Measurements from ENCODE around the gene DPEP2.
A peak's percentile ranks its signal among the peaks of the same experiment; 100 is the strongest.
"Not testable (repeated sequence)": the region's sequence is repeated elsewhere in the genome, so short reads cannot be mapped to it uniquely, and the experiment has no call there.

DPEP2 gene

GRCh38 chr16:67998231-67998778, 979 bp downstream of the DPEP2 start:
- H2BK12ac ChIP-seq (ENCODE audit: low read length in 2 of 2); H2BK5ac ChIP-seq (ENCODE audit: low read depth, low read length, poor library complexity, severe bottlenecking); H3K79me1 ChIP-seq (replicated peaks; ENCODE audit: low read length, poor library complexity, severe bottlenecking); H2AFZ ChIP-seq (ENCODE audit: low read depth, low read length); H3K14ac ChIP-seq (ENCODE audit: low read length in 2 of 2); H3K4ac ChIP-seq (ENCODE audit: low read depth in 1 of 2, low read length in 2 of 2); H3K27me3 ChIP-seq (ENCODE audit: control insufficient read depth in 1 of 2, insufficient read depth in 1 of 2, low read length in 2 of 2); H2BK15ac ChIP-seq (ENCODE audit: low read depth, poor library complexity, severe bottlenecking); H3K27ac ChIP-seq (ENCODE audit: low read length, poor library complexity, severe bottlenecking); H3K18ac ChIP-seq (ENCODE audit: low read depth in 1 of 2, low read length in 2 of 2); H3K9me3 ChIP-seq (ENCODE audit: control insufficient read depth, low read length); H3K4me1 ChIP-seq (ENCODE audit: control insufficient read depth, insufficient read depth, low read depth, low read length); H3K9ac ChIP-seq (ENCODE audit: low read length); H3K4me3 ChIP-seq (ENCODE audit: insufficient read depth in 1 of 2, low read depth in 1 of 2, low read length in 2 of 2); H3K4me2 ChIP-seq (ENCODE audit: low read length, poor library complexity, severe bottlenecking); H3K23ac ChIP-seq (ENCODE audit: low read length in 2 of 2); H2BK120ac ChIP-seq (ENCODE audit: low read depth, low read length); H2AK5ac ChIP-seq (ENCODE audit: low read length, severe bottlenecking); H4K8ac ChIP-seq (ENCODE audit: low read length); H3K36me3 ChIP-seq (ENCODE audit: control insufficient read depth in 1 of 2, insufficient read depth in 2 of 2, low read depth in 1 of 2, low read length in 2 of 2); DNase-seq: not testable (repeated sequence)
- H4K91ac ChIP-seq (ENCODE audit: low read length): peak overlapping the region; percentile 27
- WGBS: 96% methylated on average over 28 of the region's 36 CpGs

GRCh38 chr16:67996666-67997065, 2.6 kb downstream of the DPEP2 start:
- Histone ChIP-seq H3K23ac (ENCODE audit: low read length in 2 of 2) (no peak overlapping the region), H3K9me3 (ENCODE audit: control insufficient read depth, low read length) (no peaks in the 10 kb centered on the region), H2AFZ (ENCODE audit: low read depth, low read length) (no peak overlapping the region), H3K14ac (ENCODE audit: low read length in 2 of 2) (no peak overlapping the region), H2BK120ac (ENCODE audit: low read depth, low read length) (no peak overlapping the region), H3K79me1 (replicated peaks; ENCODE audit: low read length, poor library complexity, severe bottlenecking) (no peaks in the 10 kb centered on the region), H4K91ac (ENCODE audit: low read length) (no peak overlapping the region), H3K18ac (ENCODE audit: low read depth in 1 of 2, low read length in 2 of 2) (no peak overlapping the region), H3K4ac (ENCODE audit: low read depth in 1 of 2, low read length in 2 of 2) (no peak overlapping the region), H3K36me3 (ENCODE audit: control insufficient read depth in 1 of 2, insufficient read depth in 2 of 2, low read depth in 1 of 2, low read length in 2 of 2) (no peaks in the 10 kb centered on the region), H2BK12ac (ENCODE audit: low read length in 2 of 2) (no peak overlapping the region), H3K4me1 (ENCODE audit: control insufficient read depth, insufficient read depth, low read depth, low read length) (peaks cover 7% of the 10 kb centered on the region), H2BK15ac (ENCODE audit: low read depth, poor library complexity, severe bottlenecking) (no peak overlapping the region), H3K9ac (ENCODE audit: low read length) (no peak overlapping the region), H3K27me3 (ENCODE audit: control insufficient read depth in 1 of 2, insufficient read depth in 1 of 2, low read length in 2 of 2) (peaks cover 4 to 9% of the 10 kb centered on the region in 2 experiments), H2BK5ac (ENCODE audit: low read depth, low read length, poor library complexity, severe bottlenecking) (no peak overlapping the region), H3K4me3 (ENCODE audit: insufficient read depth in 1 of 2, low read depth in 1 of 2, low read length in 2 of 2) (no peak overlapping the region), H3K27ac (ENCODE audit: low read length, poor library complexity, severe bottlenecking) (no peak overlapping the region), H3K4me2 (ENCODE audit: low read length, poor library complexity, severe bottlenecking) (no peak overlapping the region), H4K8ac (ENCODE audit: low read length) (no peak overlapping the region), H2AK5ac (ENCODE audit: low read length, severe bottlenecking) (no peak overlapping the region)
- no peak for DNase-seq
- WGBS: 96% methylated on average over 5 of the region's 5 CpGs

- no peaks in the 10 kb centered on the region for H3K79me1 ChIP-seq (replicated peaks; ENCODE audit: low read length, poor library complexity, severe bottlenecking)
- no peak for DNase-seq
- H3K4ac ChIP-seq (ENCODE audit: low read depth in 1 of 2, low read length in 2 of 2): no peak overlapping the region
- no peak overlapping the region for H3K14ac ChIP-seq (ENCODE audit: low read length in 2 of 2)
- no peak overlapping the region for H2BK120ac ChIP-seq (ENCODE audit: low read depth, low read length)
- no peak overlapping the region for H3K4me3 ChIP-seq (ENCODE audit: insufficient read depth in 1 of 2, low read depth in 1 of 2, low read length in 2 of 2)
- no peak overlapping the region for H4K8ac ChIP-seq (ENCODE audit: low read length)
- no peak overlapping the region for H2BK5ac ChIP-seq (ENCODE audit: low read depth, low read length, poor library complexity, severe bottlenecking)
- H3K27me3 ChIP-seq (ENCODE audit: control insufficient read depth in 1 of 2, insufficient read depth in 1 of 2, low read length in 2 of 2): peaks cover 4 to 9% of the 10 kb centered on the region in 2 experiments
- H3K36me3 ChIP-seq (ENCODE audit: control insufficient read depth in 1 of 2, insufficient read depth in 2 of 2, low read depth in 1 of 2, low read length in 2 of 2): no peaks in the 10 kb centered on the region
- H3K4me2 ChIP-seq (ENCODE audit: low read length, poor library complexity, severe bottlenecking): no peak overlapping the region
- no peak overlapping the region for H3K23ac ChIP-seq (ENCODE audit: low read length in 2 of 2)
- no peaks in the 10 kb centered on the region for H3K9me3 ChIP-seq (ENCODE audit: control insufficient read depth, low read length)
- 80% methylated on average over 5 of the region's 5 CpGs for WGBS
- H3K18ac ChIP-seq (ENCODE audit: low read depth in 1 of 2, low read length in 2 of 2): no peak overlapping the region
- no peak overlapping the region for H3K27ac ChIP-seq (ENCODE audit: low read length, poor library complexity, severe bottlenecking)
- H2AK5ac ChIP-seq (ENCODE audit: low read length, severe bottlenecking): no peak overlapping the region
- H2AFZ ChIP-seq (ENCODE audit: low read depth, low read length): no peak overlapping the region
- peaks cover 7% of the 10 kb centered on the region for H3K4me1 ChIP-seq (ENCODE audit: control insufficient read depth, insufficient read depth, low read depth, low read length)
- H3K9ac ChIP-seq (ENCODE audit: low read length): no peak overlapping the region
- no peak overlapping the region for H4K91ac ChIP-seq (ENCODE audit: low read length)
- H2BK15ac ChIP-seq (ENCODE audit: low read depth, poor library complexity, severe bottlenecking): no peak overlapping the region
- no peak overlapping the region for H2BK12ac ChIP-seq (ENCODE audit: low read length in 2 of 2)
These were observed 3.9 kb downstream of the DPEP2 start for GRCh38 chr16:67995423-67995822.

GRCh38 chr16:67994040-67994408, 5.3 kb downstream of the DPEP2 start:
- H2BK15ac ChIP-seq (ENCODE audit: low read depth, poor library complexity, severe bottlenecking); H3K4ac ChIP-seq (ENCODE audit: low read depth in 1 of 2, low read length in 2 of 2); H2BK12ac ChIP-seq (ENCODE audit: low read length in 2 of 2); H4K8ac ChIP-seq (ENCODE audit: low read length); H2AFZ ChIP-seq (ENCODE audit: low read depth, low read length); H2BK5ac ChIP-seq (ENCODE audit: low read depth, low read length, poor library complexity, severe bottlenecking); H3K23ac ChIP-seq (ENCODE audit: low read length in 2 of 2); H4K91ac ChIP-seq (ENCODE audit: low read length); H3K79me1 ChIP-seq (replicated peaks; ENCODE audit: low read length, poor library complexity, severe bottlenecking); H2BK120ac ChIP-seq (ENCODE audit: low read depth, low read length); H3K4me2 ChIP-seq (ENCODE audit: low read length, poor library complexity, severe bottlenecking); H3K18ac ChIP-seq (ENCODE audit: low read depth in 1 of 2, low read length in 2 of 2); H3K9ac ChIP-seq (ENCODE audit: low read length); H3K14ac ChIP-seq (ENCODE audit: low read length in 2 of 2); H3K4me1 ChIP-seq (ENCODE audit: control insufficient read depth, insufficient read depth, low read depth, low read length); H3K4me3 ChIP-seq (ENCODE audit: insufficient read depth in 1 of 2, low read depth in 1 of 2, low read length in 2 of 2); H3K27ac ChIP-seq (ENCODE audit: low read length, poor library complexity, severe bottlenecking); DNase-seq; H3K36me3 ChIP-seq (ENCODE audit: control insufficient read depth in 1 of 2, insufficient read depth in 2 of 2, low read depth in 1 of 2, low read length in 2 of 2); H2AK5ac ChIP-seq (ENCODE audit: low read length, severe bottlenecking); H3K9me3 ChIP-seq (ENCODE audit: control insufficient read depth, low read length): not testable (repeated sequence)
- peaks cover 0 to 16% of the 10 kb centered on the region in 2 experiments for H3K27me3 ChIP-seq (ENCODE audit: control insufficient read depth in 1 of 2, insufficient read depth in 1 of 2, low read length in 2 of 2)
- whole genome bisulfite sequencing: no CpG with 5 or more reads among the region's 6 CpGs
